Measurements from ENCODE around the gene ARHGAP26. TPM values are rescaled to one million over a fixed set of nuclear protein-coding genes. Genes with fewer than 3 reads are reported as not detected.

Gene ARHGAP26
- total and polyA plus RNA-seq, 7 donors, result 2.5 to 28.7 (median 12.0) TPM

DNA sequence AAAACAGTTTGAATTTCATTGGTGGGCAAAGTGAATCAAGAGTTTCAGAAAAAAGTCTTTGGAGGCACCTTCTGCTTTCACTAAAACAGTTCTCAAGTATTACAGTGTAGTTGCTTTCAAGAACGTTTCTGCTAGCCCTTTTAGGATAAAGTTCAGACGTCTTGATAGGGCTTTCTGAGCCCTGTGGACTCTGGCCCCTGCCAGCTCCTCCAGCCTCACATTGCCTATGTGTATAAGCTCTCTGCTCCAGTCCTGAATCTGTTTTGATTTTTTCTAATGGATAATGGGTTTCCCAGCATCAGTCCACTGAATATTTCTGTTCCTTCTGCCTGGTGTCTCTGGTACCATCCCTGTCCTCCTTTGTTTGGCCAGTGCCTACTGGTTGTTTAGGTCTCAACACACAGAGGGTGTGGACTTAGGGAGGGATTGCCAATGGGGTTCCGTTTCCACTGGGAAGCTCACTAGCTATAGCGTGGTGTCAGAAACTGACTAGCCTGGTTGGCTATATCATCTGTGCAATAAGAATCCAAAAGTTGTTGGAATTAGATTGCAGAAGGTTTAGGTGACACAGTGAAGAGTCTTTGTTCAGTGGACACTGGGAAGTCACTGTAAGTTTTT lies 26.4 kb downstream of the ARHGAP26 start:
- 70 to 81% (median 75%) methylated on average over 4 of the region's 4 CpGs for WGBS, 3 donors
- TF ChIP-seq, protein P1, sequence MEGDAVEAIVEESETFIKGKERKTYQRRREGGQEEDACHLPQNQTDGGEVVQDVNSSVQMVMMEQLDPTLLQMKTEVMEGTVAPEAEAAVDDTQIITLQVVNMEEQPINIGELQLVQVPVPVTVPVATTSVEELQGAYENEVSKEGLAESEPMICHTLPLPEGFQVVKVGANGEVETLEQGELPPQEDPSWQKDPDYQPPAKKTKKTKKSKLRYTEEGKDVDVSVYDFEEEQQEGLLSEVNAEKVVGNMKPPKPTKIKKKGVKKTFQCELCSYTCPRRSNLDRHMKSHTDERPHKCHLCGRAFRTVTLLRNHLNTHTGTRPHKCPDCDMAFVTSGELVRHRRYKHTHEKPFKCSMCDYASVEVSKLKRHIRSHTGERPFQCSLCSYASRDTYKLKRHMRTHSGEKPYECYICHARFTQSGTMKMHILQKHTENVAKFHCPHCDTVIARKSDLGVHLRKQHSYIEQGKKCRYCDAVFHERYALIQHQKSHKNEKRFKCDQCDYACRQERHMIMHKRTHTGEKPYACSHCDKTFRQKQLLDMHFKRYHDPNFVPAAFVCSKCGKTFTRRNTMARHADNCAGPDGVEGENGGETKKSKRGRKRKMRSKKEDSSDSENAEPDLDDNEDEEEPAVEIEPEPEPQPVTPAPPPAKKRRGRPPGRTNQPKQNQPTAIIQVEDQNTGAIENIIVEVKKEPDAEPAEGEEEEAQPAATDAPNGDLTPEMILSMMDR (IDR thresholded peaks at IDR 0.05), result no peak
- intact Hi-C loops (cut with DNase I), result no loop called here
- Histone ChIP-seq H3K4me3 (no peak overlapping the region), H3K4me1 (peaks cover 3% of the 10 kb centered on the region), H3K27ac (no peak overlapping the region), H3K36me3 (ENCODE audit: insufficient read depth in 1 of 2, low read depth in 1 of 2) (no peaks in the 10 kb centered on the region), H3K27me3 (ENCODE audit: insufficient read depth in 3 of 3, low read length in 2 of 3) (no peaks in the 10 kb centered on the region), H3K9me3 (no peaks in the 10 kb centered on the region)
- DNase-seq, result no peak
- ATAC-seq, result no peak

DNA sequence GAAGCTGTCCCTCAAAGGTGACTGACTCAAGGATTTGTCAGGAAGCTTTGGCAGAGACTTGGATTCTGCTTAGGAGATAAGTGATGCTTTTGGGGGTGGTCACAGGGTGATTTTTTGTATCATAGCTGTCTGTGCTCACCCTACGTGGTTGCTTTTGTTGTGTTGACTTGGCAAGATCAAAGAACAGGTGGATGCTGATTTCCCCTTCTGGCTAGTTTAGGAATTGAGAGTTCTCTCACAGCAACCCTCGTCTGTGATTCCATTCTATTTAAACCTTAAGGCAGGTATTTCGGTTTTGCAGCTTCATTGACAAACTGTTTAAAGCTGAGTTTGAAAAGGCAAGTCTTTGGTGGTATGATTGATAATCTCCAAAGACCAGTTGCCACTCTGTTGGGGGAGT lies 27.2 kb downstream of the ARHGAP26 start:
- TF ChIP-seq, protein P1 (IDR thresholded peaks at IDR 0.05), result no peak
- H3K36me3 ChIP-seq (ENCODE audit: insufficient read depth in 1 of 2, low read depth in 1 of 2), result no peaks in the 10 kb centered on the region
- no peak overlapping the region for H3K27ac ChIP-seq
- no peak overlapping the region for H3K4me3 ChIP-seq
- 59 to 73% (median 66%) methylated on average over 3 of the region's 3 CpGs for WGBS, 3 donors
- intact Hi-C loops (cut with DNase I), result no loop called here
- H3K9me3 ChIP-seq, result no peaks in the 10 kb centered on the region
- H3K27me3 ChIP-seq (ENCODE audit: insufficient read depth in 3 of 3, low read length in 2 of 3), result no peaks in the 10 kb centered on the region
- peaks cover 3% of the 10 kb centered on the region for H3K4me1 ChIP-seq
- ATAC-seq (no peak), DNase-seq (no peak)

GRCh38 chr5:142798099-142798770 lies 28.1 kb downstream of the ARHGAP26 start:
- TF ChIP-seq, protein P1 (IDR thresholded peaks at IDR 0.05), result no peak
- no peak overlapping the region for H3K27ac ChIP-seq
- no peaks in the 10 kb centered on the region for H3K9me3 ChIP-seq
- DNase-seq (no peak), ATAC-seq (peak; percentile 32 to 66 (median 58))
- no peak overlapping the region for H3K4me3 ChIP-seq
- WGBS, 3 donors, result 93 to 97% (median 94%) methylated on average over 4 of the region's 4 CpGs
- peaks cover 6% of the 10 kb centered on the region for H3K4me1 ChIP-seq
- H3K27me3 ChIP-seq (ENCODE audit: insufficient read depth in 3 of 3, low read length in 2 of 3), result no peaks in the 10 kb centered on the region
- no peaks in the 10 kb centered on the region for H3K36me3 ChIP-seq (ENCODE audit: insufficient read depth in 1 of 2, low read depth in 1 of 2)
- intact Hi-C loops (cut with DNase I), result no loop called here

DNA sequence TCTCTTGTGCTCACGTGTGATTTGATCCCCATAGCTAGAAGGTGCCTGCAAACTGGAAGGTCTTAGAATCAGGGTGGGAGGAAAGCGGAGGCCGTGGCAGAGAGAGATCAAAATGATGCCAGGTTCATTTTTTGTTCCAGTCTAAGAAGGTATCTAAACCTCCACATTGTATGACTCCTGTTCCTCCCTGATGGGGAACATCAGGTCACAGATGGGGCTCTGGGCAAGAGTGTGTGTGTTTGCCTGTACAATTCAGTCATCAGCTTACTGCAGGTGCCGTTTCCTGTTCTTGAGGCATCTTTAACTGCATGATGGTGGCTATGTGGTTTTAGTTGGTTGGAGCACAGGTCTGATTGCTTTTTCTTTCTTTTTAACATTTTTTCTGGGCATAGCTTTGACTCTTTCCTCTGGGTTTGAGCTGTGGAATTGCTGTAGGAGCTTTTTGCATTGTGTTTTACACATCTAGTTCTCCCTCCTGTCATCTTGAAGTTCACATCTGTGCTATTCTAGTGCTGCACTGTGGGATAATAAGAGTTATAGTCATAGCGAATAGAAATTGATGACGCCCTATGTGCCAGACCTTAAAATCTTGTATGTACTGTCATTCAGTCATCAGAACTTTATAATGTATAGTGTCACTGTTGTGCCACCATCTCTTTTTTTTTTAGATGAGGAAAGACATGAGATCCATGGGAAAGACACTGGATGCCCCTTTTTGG lies 30.8 kb downstream of the ARHGAP26 start:
- intact Hi-C loops (cut with DNase I), result no loop called here
- TF ChIP-seq, protein P1 (IDR thresholded peaks at IDR 0.05), result no peak
- Histone ChIP-seq H3K36me3 (ENCODE audit: insufficient read depth in 1 of 2, low read depth in 1 of 2) (no peaks in the 10 kb centered on the region), H3K4me1 (peaks cover 6% of the 10 kb centered on the region), H3K27me3 (ENCODE audit: insufficient read depth in 3 of 3, low read length in 2 of 3) (no peaks in the 10 kb centered on the region), H3K9me3 (no peaks in the 10 kb centered on the region), H3K27ac (no peak overlapping the region), H3K4me3 (no peak overlapping the region)
- 88% methylated on average over 6 of the region's 6 CpGs for WGBS, 3 donors
- DNase-seq (no peak), ATAC-seq (no peak)
